Esophagus (tissue), 2 donors: Measurements from ENCODE around the gene RELL2. TPM values are rescaled to one million over a fixed set of nuclear protein-coding genes. Genes with fewer than 3 reads are reported as not detected.

Source experiments
- H3K27ac ChIP-seq, 2 donors: one replicate each; pipeline ENCODE4 v1.5.1; 2013; ENCODE audit warnings: low read depth in 2 of 2, mild to moderate bottlenecking in 2 of 2, inconsistent platforms in 1 of 2, low read length in 1 of 2, moderate library complexity in 1 of 2
- H3K27me3 ChIP-seq, 2 donors: one replicate each; pipeline ENCODE4 v1.6.1; 2013; ENCODE audit warnings: low read length in 2 of 2, control low read depth in 1 of 2, mild to moderate bottlenecking in 1 of 2; ENCODE audit not compliant: insufficient read depth in 2 of 2, control insufficient read depth in 1 of 2
- H3K36me3 ChIP-seq, 2 donors: one replicate each; pipeline ENCODE4 v1.6.1; 2013; ENCODE audit warnings: low read length in 1 of 2; ENCODE audit not compliant: control insufficient read depth in 2 of 2, insufficient read depth in 2 of 2
- H3K4me1 ChIP-seq, 2 donors: one replicate each; pipeline ENCODE4 v1.6.1; 2013; ENCODE audit warnings: low read length in 1 of 2; ENCODE audit not compliant: control insufficient read depth in 2 of 2, insufficient read depth in 2 of 2
- H3K4me3 ChIP-seq, 2 donors: one replicate each; pipeline ENCODE4 v1.5.1; 2013; ENCODE audit warnings: low read length in 2 of 2, mild to moderate bottlenecking in 2 of 2, low read depth in 1 of 2, moderate library complexity in 1 of 2
- H3K9me3 ChIP-seq, 2 donors: one replicate each; pipeline ENCODE4 v1.6.1; 2013; ENCODE audit warnings: mild to moderate bottlenecking in 2 of 2, low read depth in 1 of 2, low read length in 1 of 2, moderate library complexity in 1 of 2; ENCODE audit not compliant: control insufficient read depth in 2 of 2, insufficient read depth in 1 of 2
- WGBS, 2 donors: extraction: QIAGEN DNeasy Blood & Tissue Kit; methylation state at CpG; one replicate each; pipeline ENCODE4 v1.1.7; 2013; 5-methylcytosine and 5-hydroxymethylcytosine counted together
- polyA plus RNA-seq, 2 donors: library from polyadenylated mRNA; stranded (reverse); fragments of 200-250 nt; gene quantifications; one replicate each; pipeline ENCODE4 v1.2.3, GENCODE V29; 2013
- donor health status: healthy with polysubstance abuse.
- donor health status: Bipolar disorder and iron deficiency.

RELL2 gene, protein sequence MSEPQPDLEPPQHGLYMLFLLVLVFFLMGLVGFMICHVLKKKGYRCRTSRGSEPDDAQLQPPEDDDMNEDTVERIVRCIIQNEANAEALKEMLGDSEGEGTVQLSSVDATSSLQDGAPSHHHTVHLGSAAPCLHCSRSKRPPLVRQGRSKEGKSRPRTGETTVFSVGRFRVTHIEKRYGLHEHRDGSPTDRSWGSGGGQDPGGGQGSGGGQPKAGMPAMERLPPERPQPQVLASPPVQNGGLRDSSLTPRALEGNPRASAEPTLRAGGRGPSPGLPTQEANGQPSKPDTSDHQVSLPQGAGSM
- polyA plus RNA-seq: 1 to 10 TPM; 6.3 to 6.7 TPM

DNA sequence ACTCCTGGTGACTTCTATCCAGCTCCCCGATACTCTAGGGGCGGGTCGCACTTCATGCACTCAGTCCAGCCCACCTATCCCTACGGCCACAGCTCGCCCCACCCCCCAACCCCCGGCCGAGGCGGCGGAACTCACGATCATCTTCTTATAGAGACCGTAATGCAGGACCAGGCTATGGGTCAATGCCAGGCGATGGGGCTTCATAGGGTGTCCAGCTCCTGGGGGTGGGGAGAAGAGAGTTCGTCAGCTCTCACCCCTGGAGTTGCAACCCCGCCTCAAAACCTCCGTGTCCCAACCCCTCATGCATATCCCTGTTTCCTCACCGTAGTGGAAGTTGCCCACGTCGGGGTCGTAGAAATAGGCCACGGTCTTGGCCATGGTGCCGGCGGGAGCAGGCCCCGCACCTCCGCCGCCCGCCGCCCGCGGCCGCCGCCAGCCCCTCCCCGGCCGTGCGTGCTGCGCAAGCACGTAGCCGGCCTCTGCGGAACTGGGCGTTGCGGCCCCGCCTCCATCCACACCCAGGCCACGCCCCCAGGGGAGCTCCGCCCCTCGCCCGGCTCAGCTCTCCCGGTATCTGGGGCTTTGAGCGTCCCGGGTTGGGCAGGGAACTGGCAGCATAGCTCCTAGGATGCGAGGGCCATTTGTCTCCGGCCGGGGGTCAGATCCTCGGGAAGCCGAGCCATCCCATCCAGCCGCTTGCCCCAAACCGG lies at the start of gene RELL2, which contains the start of gene HDAC3:
Gene RELL2, plus strand, starts transcription at position 585 of the 710 bp plus-strand sequence. CDS start 1,229 bp downstream, outside the sequence.
Gene HDAC3, minus strand, starts transcription at position 437 of the 710 bp plus-strand sequence. Its CDS starts 59 bp downstream, at position 378.
- 0 to 1% methylated on average over 55 of the region's 55 CpGs for WGBS, 2 donors
- Histone ChIP-seq H3K27ac (peak within 1 kb of the TSS; percentile 65 to 94), H3K4me1 (peaks cover 4 to 13% of the 10 kb centered on the region in 2 donors), H3K27me3 (no peaks in the 10 kb centered on the region), H3K36me3 (peaks cover 0 to 4% of the 10 kb centered on the region in 2 donors), H3K9me3 (no peaks in the 10 kb centered on the region), H3K4me3 (peak within 1 kb of the TSS; percentile 84 to 96)

DNA sequence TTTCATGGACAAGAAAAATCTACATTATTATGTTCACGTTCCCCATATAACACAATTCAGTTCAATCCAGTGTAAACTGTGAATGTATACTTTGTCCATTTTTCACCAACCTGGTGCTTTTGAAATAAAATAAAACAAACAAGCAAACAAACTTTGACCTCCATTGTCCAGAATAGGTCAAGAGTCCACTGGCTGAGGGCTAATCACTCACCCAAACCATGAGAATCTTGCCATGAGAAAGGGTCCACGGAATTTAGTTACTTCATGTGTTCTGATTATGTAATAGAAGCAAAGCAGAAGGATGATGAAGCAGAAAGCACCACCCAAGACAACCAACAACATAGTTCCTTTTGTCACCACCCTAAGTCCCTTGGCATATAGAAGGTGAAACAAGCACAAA lies 46.7 kb upstream of the RELL2 start:
- 67 to 79% methylated on average over 2 of the region's 2 CpGs for WGBS, 2 donors
- H3K4me1 ChIP-seq: no peaks in the 10 kb centered on the region
- no peaks in the 10 kb centered on the region for H3K27me3 ChIP-seq
- H3K36me3 ChIP-seq: no peaks in the 10 kb centered on the region
- H3K9me3 ChIP-seq: no peaks in the 10 kb centered on the region
- no peak overlapping the region for H3K4me3 ChIP-seq
- H3K27ac ChIP-seq: no peak overlapping the region

DNA sequence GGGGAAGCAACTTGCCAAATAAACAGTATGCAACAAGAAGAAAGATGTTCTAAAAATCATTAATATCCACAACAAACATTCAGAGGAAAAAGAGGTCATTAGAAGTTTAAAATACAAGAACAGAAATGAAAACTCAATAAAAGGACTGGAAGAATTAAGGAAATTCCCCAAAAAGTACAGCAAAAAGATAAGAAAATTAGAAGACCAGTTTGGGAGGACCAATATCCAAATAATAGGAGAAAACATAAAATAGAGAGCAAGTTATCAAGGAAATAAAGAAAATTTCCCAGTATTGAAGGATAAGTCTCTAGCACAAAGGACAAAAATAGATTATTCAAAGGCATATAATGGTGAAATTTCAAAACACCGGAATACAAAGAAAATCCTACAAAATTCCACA lies 39.9 kb upstream of the RELL2 start:
- WGBS, 2 donors: 96 to 100% methylated on average over 1 of the region's 1 CpG
- Histone ChIP-seq H3K27me3 (no peaks in the 10 kb centered on the region), H3K4me1 (no peaks in the 10 kb centered on the region), H3K9me3 (no peaks in the 10 kb centered on the region), H3K27ac (no peak overlapping the region), H3K4me3 (no peak overlapping the region), H3K36me3 (peaks cover 0 to 3% of the 10 kb centered on the region in 2 donors)

DNA sequence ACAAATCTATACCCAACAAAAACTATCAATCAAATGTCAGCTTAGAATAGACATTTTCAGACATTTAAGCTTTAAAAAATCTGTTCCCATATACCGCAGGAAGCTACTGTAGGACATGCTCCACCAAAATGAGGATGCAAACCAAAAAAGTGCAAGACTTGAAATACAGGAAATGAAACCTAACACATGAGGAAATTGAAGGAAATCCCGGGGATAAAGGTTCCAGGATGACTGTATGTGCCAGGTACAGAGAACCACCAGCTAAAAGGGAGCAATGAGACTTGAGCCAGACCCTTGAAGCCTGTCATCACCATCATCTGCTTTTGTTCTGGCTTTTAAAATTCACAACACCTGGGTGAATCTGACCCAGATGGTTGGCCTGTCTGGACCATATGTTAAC lies 39.4 kb upstream of the RELL2 start:
- H3K36me3 ChIP-seq: peaks cover 0 to 3% of the 10 kb centered on the region in 2 donors

DNA sequence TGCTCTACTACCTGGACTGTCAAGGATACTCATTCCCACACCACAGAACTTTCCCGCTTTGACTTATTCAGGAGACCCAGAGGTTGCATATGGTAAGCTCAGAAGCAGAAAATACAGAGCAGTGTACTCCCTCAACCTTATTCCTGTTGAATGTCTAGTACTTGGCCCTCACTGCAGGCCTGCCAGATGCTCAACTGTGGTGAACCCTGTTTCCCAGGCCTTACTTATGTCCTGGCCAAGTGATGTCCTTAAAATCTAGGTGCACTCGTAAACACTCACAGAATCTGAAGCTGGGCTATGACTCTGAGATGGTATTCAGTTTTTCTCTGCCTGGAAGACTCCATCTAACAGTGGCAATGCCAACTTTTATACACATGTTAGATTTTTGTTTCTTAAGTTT lies 39.0 kb upstream of the RELL2 start:
- Histone ChIP-seq H3K36me3 (peaks cover 0 to 3% of the 10 kb centered on the region in 2 donors), H3K27ac (peak overlapping the region; percentile 40 to 52), H3K9me3 (no peaks in the 10 kb centered on the region), H3K4me1 (no peaks in the 10 kb centered on the region), H3K4me3 (no peak overlapping the region), H3K27me3 (no peaks in the 10 kb centered on the region)
- WGBS, 2 donors: 93 to 94% methylated on average over 2 of the region's 2 CpGs

More for the DNA sequence above, 39.4 kb upstream of the RELL2 start:
- no peak overlapping the region for H3K4me3 ChIP-seq
- H3K27me3 ChIP-seq: no peaks in the 10 kb centered on the region
- no peaks in the 10 kb centered on the region for H3K9me3 ChIP-seq
- no peaks in the 10 kb centered on the region for H3K4me1 ChIP-seq
- WGBS, 2 donors: 54 to 57% methylated on average over 2 of the region's 2 CpGs
- peak overlapping the region; percentile 40 to 52 for H3K27ac ChIP-seq

DNA sequence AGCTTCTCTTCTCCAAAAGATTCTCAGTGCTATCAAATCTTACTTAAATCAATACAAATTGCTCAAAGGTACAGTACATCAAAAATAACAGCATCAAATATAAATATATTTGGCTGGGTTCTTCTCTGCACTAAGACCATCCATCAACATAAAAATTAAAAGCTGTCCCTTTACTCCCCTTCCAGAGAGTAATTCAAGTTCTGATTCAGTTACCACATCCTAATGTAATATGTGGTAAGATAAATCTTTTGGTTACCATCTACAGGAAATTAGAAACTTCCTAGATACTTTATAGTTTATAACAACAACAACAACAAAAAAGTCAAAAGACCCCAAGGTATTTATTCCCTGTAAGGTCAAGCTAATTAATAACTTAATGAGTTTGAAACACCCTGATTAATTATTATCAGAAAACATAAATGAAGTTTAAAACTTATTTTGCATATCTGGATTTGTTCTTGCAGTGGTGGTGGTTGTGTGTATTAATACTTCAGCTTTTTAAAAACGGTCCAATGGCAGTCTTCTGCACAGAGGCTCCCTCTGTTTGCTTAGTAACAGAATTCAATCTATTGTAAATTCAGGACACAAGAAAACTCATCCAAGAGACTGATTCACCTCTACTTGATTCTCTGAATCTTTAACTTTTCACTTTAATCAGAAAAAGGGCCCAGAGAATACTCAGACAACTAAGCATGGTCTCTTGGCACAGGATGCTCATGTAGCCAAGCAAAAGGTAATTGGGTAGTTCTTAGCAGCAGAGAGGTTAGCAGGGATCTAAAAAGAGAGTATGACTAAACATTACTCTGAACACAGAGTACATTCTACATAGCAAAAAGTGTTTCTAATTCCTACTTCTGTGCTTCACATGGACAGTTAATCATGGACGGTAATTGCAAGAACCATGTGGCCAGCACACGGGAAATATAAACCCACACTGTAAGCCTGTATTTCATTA lies 38.1 kb upstream of the RELL2 start:
- H3K4me3 ChIP-seq: no peak overlapping the region
- no peaks in the 10 kb centered on the region for H3K4me1 ChIP-seq
- no peaks in the 10 kb centered on the region for H3K27me3 ChIP-seq
- WGBS, 2 donors: 63 to 71% methylated on average over 3 of the region's 3 CpGs
- H3K9me3 ChIP-seq: no peaks in the 10 kb centered on the region
- no peak overlapping the region for H3K27ac ChIP-seq
- peaks cover 0 to 3% of the 10 kb centered on the region in 2 donors for H3K36me3 ChIP-seq

DNA sequence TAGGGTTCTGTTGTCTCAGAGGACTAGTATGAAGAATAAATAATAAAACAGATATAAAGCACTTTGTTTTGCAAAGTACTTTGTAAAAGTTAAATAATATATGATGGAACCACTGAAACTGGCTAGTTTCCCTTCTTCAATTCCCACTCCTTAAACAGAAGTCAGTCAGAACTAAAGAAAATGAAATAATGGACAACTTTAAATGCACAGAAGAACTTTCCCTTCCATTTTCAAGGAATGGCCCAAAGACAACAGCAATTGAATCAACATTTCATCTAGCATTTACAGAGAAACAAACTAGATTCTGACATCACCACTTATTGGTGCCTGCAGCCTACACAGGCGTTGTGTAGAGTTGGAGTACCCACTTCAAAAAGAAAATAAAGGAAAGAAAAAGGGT lies 34.2 kb upstream of the RELL2 start:
- Histone ChIP-seq H3K27me3 (no peaks in the 10 kb centered on the region), H3K9me3 (no peaks in the 10 kb centered on the region), H3K4me3 (no peak overlapping the region), H3K4me1 (no peaks in the 10 kb centered on the region), H3K36me3 (no peaks in the 10 kb centered on the region), H3K27ac (peak overlapping the region in 1 of 2 donors; percentile 64)
- 79 to 88% methylated on average over 1 of the region's 1 CpG for WGBS, 2 donors

DNA sequence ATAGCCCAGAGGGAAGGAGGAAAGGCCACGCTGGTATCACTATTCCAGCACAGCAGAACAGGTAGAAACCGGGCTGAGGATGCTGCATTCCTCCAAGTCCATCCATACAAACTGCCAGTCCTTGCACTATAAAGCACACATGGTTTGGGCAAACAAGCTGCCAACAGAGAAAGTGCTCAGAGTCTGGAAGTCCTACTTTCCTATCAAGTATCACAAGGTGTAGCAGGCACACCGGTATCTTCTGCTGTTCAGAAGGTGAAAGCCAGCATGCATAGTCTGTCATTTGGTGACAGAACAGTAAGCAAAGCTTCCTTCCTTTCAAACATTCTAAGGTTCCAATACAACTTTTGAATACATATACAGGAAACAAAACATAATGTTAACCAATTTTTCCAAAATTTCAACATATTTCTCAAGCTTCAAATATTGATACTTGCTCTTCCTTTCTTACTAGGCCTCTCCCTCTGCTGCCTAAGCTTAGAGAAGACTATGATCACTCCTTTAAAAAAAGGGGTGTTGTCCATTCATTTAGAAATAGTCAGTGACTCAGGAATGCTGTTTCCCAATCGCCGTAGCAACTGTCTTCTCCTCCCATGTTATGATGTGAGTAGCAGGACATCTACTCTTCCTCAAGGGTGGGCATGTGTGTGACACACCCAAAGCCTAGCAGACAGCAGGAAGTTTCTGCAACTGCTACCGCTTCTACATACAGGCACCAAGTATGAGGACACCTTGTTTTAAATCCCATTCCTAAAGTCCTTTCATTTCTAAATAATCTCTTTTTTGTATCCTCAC lies 32.7 kb upstream of the RELL2 start:
- no peak overlapping the region for H3K4me3 ChIP-seq
- H3K9me3 ChIP-seq: no peaks in the 10 kb centered on the region
- no peaks in the 10 kb centered on the region for H3K27me3 ChIP-seq
- H3K4me1 ChIP-seq: no peaks in the 10 kb centered on the region
- H3K36me3 ChIP-seq: no peaks in the 10 kb centered on the region
- H3K27ac ChIP-seq: peak overlapping the region; percentile 91 to 94
- WGBS, 2 donors: 44 to 45% methylated on average over 6 of the region's 6 CpGs
